ENCODE data around the gene GAS2.

GAS2 gene

GRCh38 chr11:22807855-22808570, 141.6 kb downstream of the GAS2 start:
- no peak for DNase-seq (ENCODE audit: low read depth, low spot score)
- Histone ChIP-seq H3K27me3 (ENCODE audit: control insufficient read depth, insufficient read depth, low read length) (no peaks in the 10 kb centered on the region), H3K4me3 (ENCODE audit: low read length) (no peak overlapping the region), H3K27ac (ENCODE audit: low read length) (no peak overlapping the region), H3K36me3 (ENCODE audit: control insufficient read depth, insufficient read depth, low read length) (no peaks in the 10 kb centered on the region), H3K9me3 (ENCODE audit: control insufficient read depth, insufficient read depth, low read length) (no peaks in the 10 kb centered on the region), H3K4me1 (ENCODE audit: control insufficient read depth, insufficient read depth, low read length) (no peaks in the 10 kb centered on the region)
- WGBS (ENCODE audit: insufficient coverage, insufficient read length): no CpG with 5 or more reads among the region's 2 CpGs

- WGBS (ENCODE audit: insufficient coverage, insufficient read length): no CpG with 5 or more reads among the region's 3 CpGs
- DNase-seq (ENCODE audit: low read depth, low spot score): no peak
- H3K27me3 ChIP-seq (ENCODE audit: control insufficient read depth, insufficient read depth, low read length): no peaks in the 10 kb centered on the region
- no peaks in the 10 kb centered on the region for H3K4me1 ChIP-seq (ENCODE audit: control insufficient read depth, insufficient read depth, low read length)
- no peak overlapping the region for H3K27ac ChIP-seq (ENCODE audit: low read length)
- H3K4me3 ChIP-seq (ENCODE audit: low read length): no peak overlapping the region
- H3K9me3 ChIP-seq (ENCODE audit: control insufficient read depth, insufficient read depth, low read length): no peaks in the 10 kb centered on the region
- H3K36me3 ChIP-seq (ENCODE audit: control insufficient read depth, insufficient read depth, low read length): no peaks in the 10 kb centered on the region
These were observed 142.3 kb downstream of the GAS2 start for GRCh38 chr11:22808571-22809197.

- H3K4me1 ChIP-seq (ENCODE audit: control insufficient read depth, insufficient read depth, low read length): no peaks in the 10 kb centered on the region
- H3K27me3 ChIP-seq (ENCODE audit: control insufficient read depth, insufficient read depth, low read length): no peaks in the 10 kb centered on the region
- no peak overlapping the region for H3K27ac ChIP-seq (ENCODE audit: low read length)
- H3K9me3 ChIP-seq (ENCODE audit: control insufficient read depth, insufficient read depth, low read length): no peaks in the 10 kb centered on the region
- no CpG with 5 or more reads among the region's 3 CpGs for WGBS (ENCODE audit: insufficient coverage, insufficient read length)
- H3K36me3 ChIP-seq (ENCODE audit: control insufficient read depth, insufficient read depth, low read length): no peaks in the 10 kb centered on the region
- DNase-seq (ENCODE audit: low read depth, low spot score): no peak
- no peak overlapping the region for H3K4me3 ChIP-seq (ENCODE audit: low read length)
These were observed 143.5 kb downstream of the GAS2 start for GRCh38 chr11:22809893-22810292.

- WGBS (ENCODE audit: insufficient coverage, insufficient read length): no CpG with 5 or more reads among the region's 2 CpGs
- no peaks in the 10 kb centered on the region for H3K27me3 ChIP-seq (ENCODE audit: control insufficient read depth, insufficient read depth, low read length)
These were observed 155.8 kb downstream of the GAS2 start for GRCh38 chr11:22822203-22822602.

GRCh38 chr11:22828373-22828772, 162.0 kb downstream of the GAS2 start:
- Histone ChIP-seq H3K27ac (ENCODE audit: low read length) (no peak overlapping the region), H3K36me3 (ENCODE audit: control insufficient read depth, insufficient read depth, low read length) (no peaks in the 10 kb centered on the region), H3K9me3 (ENCODE audit: control insufficient read depth, insufficient read depth, low read length) (no peaks in the 10 kb centered on the region), H3K27me3 (ENCODE audit: control insufficient read depth, insufficient read depth, low read length) (no peaks in the 10 kb centered on the region), H3K4me1 (ENCODE audit: control insufficient read depth, insufficient read depth, low read length) (no peaks in the 10 kb centered on the region), H3K4me3 (ENCODE audit: low read length) (no peak overlapping the region)
- 100% methylated on average over 2 of the region's 6 CpGs for WGBS (ENCODE audit: insufficient coverage, insufficient read length)
- no peak for DNase-seq (ENCODE audit: low read depth, low spot score)

More at GRCh38 chr11:22822203-22822602, 155.8 kb downstream of the GAS2 start:
- Histone ChIP-seq H3K4me1 (ENCODE audit: control insufficient read depth, insufficient read depth, low read length) (no peaks in the 10 kb centered on the region), H3K9me3 (ENCODE audit: control insufficient read depth, insufficient read depth, low read length) (no peaks in the 10 kb centered on the region), H3K27ac (ENCODE audit: low read length) (no peak overlapping the region), H3K36me3 (ENCODE audit: control insufficient read depth, insufficient read depth, low read length) (no peaks in the 10 kb centered on the region), H3K4me3 (ENCODE audit: low read length) (no peak overlapping the region)
- no peak for DNase-seq (ENCODE audit: low read depth, low spot score)

- Histone ChIP-seq H3K4me3 (ENCODE audit: low read length) (peak within 1 kb of the TSS; percentile 80; the same call in 1 of the 2 replicates), H3K4me1 (ENCODE audit: control insufficient read depth, insufficient read depth, low read length) (no peaks in the 10 kb centered on the region), H3K36me3 (ENCODE audit: control insufficient read depth, insufficient read depth, low read length) (no peaks in the 10 kb centered on the region), H3K27ac (ENCODE audit: low read length) (no peak within 1 kb of the TSS), H3K9me3 (ENCODE audit: control insufficient read depth, insufficient read depth, low read length) (no peaks in the 10 kb centered on the region), H3K27me3 (ENCODE audit: control insufficient read depth, insufficient read depth, low read length) (no peaks in the 10 kb centered on the region)
- DNase-seq (ENCODE audit: low read depth, low spot score): peak; percentile 79
- WGBS (ENCODE audit: insufficient coverage, insufficient read length): no CpG with 5 or more reads among the region's 79 CpGs
These were observed 163.0 kb downstream of the GAS2 start, which contains the start of gene SVIP for GRCh38 chr11:22829231-22830081. Gene SVIP (minus strand): TSS chr11:22829801. CDS start chr11:22829748, 53 bp downstream.

- no peak for DNase-seq (ENCODE audit: low read depth, low spot score)
- no CpG with 5 or more reads among the region's 4 CpGs for WGBS (ENCODE audit: insufficient coverage, insufficient read length)
- Histone ChIP-seq H3K4me1 (ENCODE audit: control insufficient read depth, insufficient read depth, low read length) (no peaks in the 10 kb centered on the region), H3K36me3 (ENCODE audit: control insufficient read depth, insufficient read depth, low read length) (no peaks in the 10 kb centered on the region), H3K27ac (ENCODE audit: low read length) (no peak overlapping the region), H3K27me3 (ENCODE audit: control insufficient read depth, insufficient read depth, low read length) (no peaks in the 10 kb centered on the region), H3K4me3 (ENCODE audit: low read length) (no peak overlapping the region), H3K9me3 (ENCODE audit: control insufficient read depth, insufficient read depth, low read length) (no peaks in the 10 kb centered on the region)
These were observed 163.6 kb downstream of the GAS2 start for GRCh38 chr11:22830082-22830414.

GRCh38 chr11:22832315-22833015, 166.1 kb downstream of the GAS2 start:
- DNase-seq (ENCODE audit: low read depth, low spot score): no peak
- no peak overlapping the region for H3K4me3 ChIP-seq (ENCODE audit: low read length)
- no peak overlapping the region for H3K27ac ChIP-seq (ENCODE audit: low read length)
- no peaks in the 10 kb centered on the region for H3K36me3 ChIP-seq (ENCODE audit: control insufficient read depth, insufficient read depth, low read length)
- no CpG with 5 or more reads among the region's 3 CpGs for WGBS (ENCODE audit: insufficient coverage, insufficient read length)
- H3K4me1 ChIP-seq (ENCODE audit: control insufficient read depth, insufficient read depth, low read length): no peaks in the 10 kb centered on the region
- H3K27me3 ChIP-seq (ENCODE audit: control insufficient read depth, insufficient read depth, low read length): no peaks in the 10 kb centered on the region
- H3K9me3 ChIP-seq (ENCODE audit: control insufficient read depth, insufficient read depth, low read length): no peaks in the 10 kb centered on the region

- Histone ChIP-seq H3K36me3 (ENCODE audit: control insufficient read depth, insufficient read depth, low read length) (no peaks in the 10 kb centered on the region), H3K27me3 (ENCODE audit: control insufficient read depth, insufficient read depth, low read length) (no peaks in the 10 kb centered on the region), H3K9me3 (ENCODE audit: control insufficient read depth, insufficient read depth, low read length) (no peaks in the 10 kb centered on the region), H3K4me1 (ENCODE audit: control insufficient read depth, insufficient read depth, low read length) (no peaks in the 10 kb centered on the region), H3K4me3 (ENCODE audit: low read length) (no peak overlapping the region), H3K27ac (ENCODE audit: low read length) (no peak overlapping the region)
- DNase-seq (ENCODE audit: low read depth, low spot score): no peak
- WGBS (ENCODE audit: insufficient coverage, insufficient read length): no CpG with 5 or more reads among the region's 1 CpG
These were observed 180.3 kb downstream of the GAS2 start for GRCh38 chr11:22846726-22847125.

GRCh38 chr11:22851477-22851876, 185.1 kb downstream of the GAS2 start:
- H3K9me3 ChIP-seq (ENCODE audit: control insufficient read depth, insufficient read depth, low read length): no peaks in the 10 kb centered on the region
- no peak for DNase-seq (ENCODE audit: low read depth, low spot score)
- no peaks in the 10 kb centered on the region for H3K27me3 ChIP-seq (ENCODE audit: control insufficient read depth, insufficient read depth, low read length)
- H3K4me3 ChIP-seq (ENCODE audit: low read length): no peak overlapping the region
- no peaks in the 10 kb centered on the region for H3K4me1 ChIP-seq (ENCODE audit: control insufficient read depth, insufficient read depth, low read length)
- no peaks in the 10 kb centered on the region for H3K36me3 ChIP-seq (ENCODE audit: control insufficient read depth, insufficient read depth, low read length)
- H3K27ac ChIP-seq (ENCODE audit: low read length): no peak overlapping the region
